H9 (cell line): ENCODE results near the gene CDK14. TPM values are rescaled to one million over a fixed set of nuclear protein-coding genes. Genes with fewer than 3 reads are reported as not detected.

Experiments used
- DNase-seq: peaks from one replicate; pipeline ENCODE4 v3.0.0-alpha.2; 2017
- H2AFZ ChIP-seq: one replicate; pipeline ENCODE4 v1.6.1; 2013; ENCODE audit warnings: mild to moderate bottlenecking, low read length, control low read depth, moderate library complexity
- H2AK5ac ChIP-seq: 2 replicates; pipeline ENCODE4 v1.6.1; 2013; ENCODE audit warnings: low read length, control low read depth, mixed read lengths; ENCODE audit not compliant: insufficient read length
- H2BK120ac ChIP-seq: one replicate; pipeline ENCODE4 v1.6.1; 2013; ENCODE audit warnings: low read depth, mild to moderate bottlenecking, low read length, control low read depth, inconsistent platforms; ENCODE audit not compliant: poor library complexity, severe bottlenecking
- H2BK12ac ChIP-seq: 2 replicates; pipeline ENCODE4 v1.6.1; 2013; ENCODE audit warnings: low read length, control low read depth, mixed read lengths, low read depth; ENCODE audit not compliant: insufficient read length
- H2BK15ac ChIP-seq: 2 replicates; pipeline ENCODE4 v1.6.1; 2013; ENCODE audit warnings: low read depth, low read length, control low read depth
- H2BK20ac ChIP-seq: one replicate; pipeline ENCODE4 v1.6.1; 2013; ENCODE audit warnings: low read depth, mild to moderate bottlenecking, low read length, control low read depth, inconsistent platforms; ENCODE audit not compliant: poor library complexity, severe bottlenecking
- H2BK5ac ChIP-seq: 2 replicates; pipeline ENCODE4 v1.6.1; 2013; ENCODE audit warnings: low read length, control low read depth, mixed read lengths; ENCODE audit not compliant: insufficient read length
- H3K14ac ChIP-seq: 2 replicates; pipeline ENCODE4 v1.6.1; 2013; ENCODE audit warnings: low read length, control low read depth; ENCODE audit not compliant: insufficient read depth
- H3K18ac ChIP-seq: 2 replicates; pipeline ENCODE4 v1.6.1; 2013; ENCODE audit warnings: low read depth, mild to moderate bottlenecking, mixed read lengths, low read length, control low read depth; ENCODE audit not compliant: insufficient read length
- H3K23ac ChIP-seq: 2 replicates; pipeline ENCODE4 v1.6.1; 2013; ENCODE audit warnings: low read length, control low read depth, mixed read lengths, low read depth; ENCODE audit not compliant: insufficient read length
- H3K23me2 ChIP-seq: 2 replicates; pipeline ENCODE4 v1.6.1; 2013; ENCODE audit warnings: low read depth, mild to moderate bottlenecking, mixed read lengths, low read length, control low read depth; ENCODE audit not compliant: insufficient read length, poor library complexity, severe bottlenecking
- H3K27ac ChIP-seq: 2 replicates; pipeline ENCODE4 v1.5.1; 2013; ENCODE audit warnings: low read length, control low read depth, mixed read lengths, low read depth; ENCODE audit not compliant: insufficient read length
- H3K27me3 ChIP-seq: 2 replicates; pipeline ENCODE4 v1.6.1; 2013; ENCODE audit warnings: low read length, control low read depth, inconsistent platforms; ENCODE audit not compliant: insufficient read depth
- H3K4ac ChIP-seq: 2 replicates; pipeline ENCODE4 v1.6.1; 2013; ENCODE audit warnings: low read depth, mild to moderate bottlenecking, control low read depth, inconsistent platforms, low read length, moderate library complexity
- H3K4me1 ChIP-seq: 2 replicates; pipeline ENCODE4 v1.6.1; 2013; ENCODE audit warnings: low read length, control low read depth, inconsistent platforms; ENCODE audit not compliant: insufficient read depth
- H3K4me2 ChIP-seq: 2 replicates; pipeline ENCODE4 v1.6.1; 2013; ENCODE audit warnings: low read length, control low read depth, mixed read lengths; ENCODE audit not compliant: insufficient read length, insufficient read depth
- H3K56ac ChIP-seq: 2 replicates; pipeline ENCODE4 v1.6.1; 2013; ENCODE audit warnings: low read depth, mild to moderate bottlenecking, mixed read lengths, low read length, control low read depth; ENCODE audit not compliant: insufficient read length
- H3K79me1 ChIP-seq: 2 replicates; pipeline ENCODE4 v1.6.1; 2013; ENCODE audit warnings: low read depth, mild to moderate bottlenecking, moderate library complexity, low read length, control low read depth, inconsistent platforms; ENCODE audit not compliant: insufficient read depth, poor library complexity, severe bottlenecking
- H3K79me2 ChIP-seq: 2 replicates; pipeline ENCODE4 v1.6.1; 2013; ENCODE audit warnings: low read length, control low read depth, inconsistent platforms; ENCODE audit not compliant: insufficient read depth
- H3K9ac ChIP-seq: 2 replicates; pipeline ENCODE4 v1.6.1; 2013; ENCODE audit warnings: low read length, control low read depth, mixed read lengths; ENCODE audit not compliant: insufficient read length; ENCODE audit errors: extremely low read depth
- H3K9me3 ChIP-seq: one replicate; pipeline ENCODE4 v1.6.1; 2013; ENCODE audit warnings: low read depth, low read length, inconsistent platforms; ENCODE audit not compliant: control insufficient read depth
- H3T11ph ChIP-seq: one replicate; pipeline ENCODE4 v1.6.1; 2013; ENCODE audit warnings: mild to moderate bottlenecking, low read length, control low read depth, inconsistent platforms
- H4K20me1 ChIP-seq: one replicate; pipeline ENCODE4 v1.6.1; 2013; ENCODE audit not compliant: control insufficient read depth, insufficient read length, insufficient read depth
- H4K5ac ChIP-seq: 2 replicates; pipeline ENCODE4 v1.6.1; 2013; ENCODE audit warnings: low read depth, mild to moderate bottlenecking, mixed read lengths, low read length, control low read depth; ENCODE audit not compliant: insufficient read length
- H4K8ac ChIP-seq: replicated peaks from 2 replicates; pipeline ENCODE4 v1.6.1; 2013; ENCODE audit warnings: low read length, control low read depth, mixed read lengths, low read depth; ENCODE audit not compliant: insufficient read length
- H4K91ac ChIP-seq: 2 replicates; pipeline ENCODE4 v1.6.1; 2013; ENCODE audit warnings: low read depth, mild to moderate bottlenecking, moderate library complexity, mixed read lengths, low read length, control low read depth; ENCODE audit not compliant: insufficient read length
- H3K27ac Mint-ChIP-seq, 3 experiments: 2 replicates in 2 of 3; 3 replicates in 1 of 3; pipeline ENCODE4 v1.8.0; 2020 to 2021; ENCODE audit warnings: mixed read lengths in 3 of 3, mild to moderate bottlenecking in 1 of 3, moderate library complexity in 1 of 3
- H3K27me3 Mint-ChIP-seq: 2 replicates; pipeline ENCODE4 v1.8.0; 2021; ENCODE audit warnings: low read depth, mild to moderate bottlenecking, moderate library complexity, mixed read lengths
- H3K36me3 Mint-ChIP-seq, 3 experiments: 2 replicates in 2 of 3; 3 replicates in 1 of 3; pipeline ENCODE4 v1.8.0; 2020 to 2021; ENCODE audit warnings: low read depth in 3 of 3, mixed read lengths in 3 of 3; ENCODE audit not compliant: insufficient read depth in 1 of 3
- H3K4me1 Mint-ChIP-seq, 2 experiments: 2 replicates each; pipeline ENCODE4 v1.8.0; 2020; ENCODE audit warnings: mixed read lengths in 2 of 2
- H3K4me3 Mint-ChIP-seq, 2 experiments: 2 replicates in 1 of 2; 3 replicates in 1 of 2; pipeline ENCODE4 v1.8.0; 2020 to 2021; ENCODE audit warnings: mild to moderate bottlenecking in 2 of 2, mixed read lengths in 2 of 2, moderate library complexity in 1 of 2
- H3K9me3 Mint-ChIP-seq, 2 experiments: 2 replicates in 1 of 2; 3 replicates in 1 of 2; pipeline ENCODE4 v1.8.0; 2020; ENCODE audit warnings: mild to moderate bottlenecking in 2 of 2, mixed read lengths in 2 of 2, moderate library complexity in 1 of 2
- CTCF ChIP-seq: fragments of 200-600 bp; sonication (generic); conservative IDR thresholded peaks from 3 replicates; pipeline ENCODE4 v1.8.0; 2021; ENCODE audit warnings: antibody characterized with exemption, mild to moderate bottlenecking
- WGBS: extraction: QIAGEN DNeasy Blood & Tissue Kit; methylation state at CpG from one replicate; pipeline ENCODE4 v1.1.7; 2013; ENCODE audit warnings: missing lambda C conversion rate, low lambda C conversion rate, mixed read lengths; ENCODE audit not compliant: insufficient read length; ENCODE audit errors: extremely low coverage; 5-methylcytosine and 5-hydroxymethylcytosine counted together
- total RNA-seq: library from RNA; stranded (reverse); gene quantifications from 2 replicates; pipeline ENCODE4 v1.2.1, GENCODE V29; 2021

The CDK14 gene
- total RNA-seq, 1 experiment from 2014 or later, result 23.9 TPM

GRCh38 chr7:91039033-91039432, 442.9 kb downstream of the CDK14 start:
- H4K8ac ChIP-seq, result no peak overlapping the region
- H2AK5ac ChIP-seq, result no peak overlapping the region
- Mint-ChIP-seq H3K27me3 (no peaks in the 10 kb centered on the region), H3K36me3 (peaks cover 0 to 6% (median 3%) of the 10 kb centered on the region in 3 experiments; a peak in 3 of 7 replicates), H3K9me3 (no peaks in the 10 kb centered on the region), H3K4me3 (no peak overlapping the region), H3K27ac (no peak overlapping the region), H3K4me1 (peaks cover 35 to 37% of the 10 kb centered on the region in 2 experiments)
- no peak for DNase-seq
- H3K79me1 ChIP-seq, result no peaks in the 10 kb centered on the region
- no peak overlapping the region for H3K23ac ChIP-seq
- H2BK120ac ChIP-seq, result no peak overlapping the region
- no peaks in the 10 kb centered on the region for H3K9me3 ChIP-seq
- H3K23me2 ChIP-seq, result no peaks in the 10 kb centered on the region
- H2BK5ac ChIP-seq, result no peak overlapping the region
- H3K4me1 ChIP-seq, result peaks cover 9% of the 10 kb centered on the region; the same call in 1 of the 2 replicates
- no peak overlapping the region for H2BK12ac ChIP-seq
- H4K20me1 ChIP-seq, result no peaks in the 10 kb centered on the region
- H3K56ac ChIP-seq, result no peak overlapping the region
- H3K79me2 ChIP-seq, result no peaks in the 10 kb centered on the region
- no peak overlapping the region for H2BK15ac ChIP-seq
- no CpG with 5 or more reads among the region's 4 CpGs for WGBS
- no peak overlapping the region for H4K5ac ChIP-seq
- H3K18ac ChIP-seq, result no peak overlapping the region
- H3K27me3 ChIP-seq, result no peaks in the 10 kb centered on the region
- H2AFZ ChIP-seq, result no peak overlapping the region
- no peak for TF ChIP-seq CTCF
- no peak overlapping the region for H4K91ac ChIP-seq
- H3K4ac ChIP-seq, result no peak overlapping the region
- no peak overlapping the region for H3K4me2 ChIP-seq
- H3K27ac ChIP-seq, result no peak overlapping the region
- no peak overlapping the region for H3K9ac ChIP-seq
- H3K14ac ChIP-seq, result no peak overlapping the region
- no peak overlapping the region for H3T11ph ChIP-seq
- H2BK20ac ChIP-seq, result no peak overlapping the region
